ENCODE measurements around the gene FIGLA.
"Not testable (repeated sequence)": the region's sequence is repeated elsewhere in the genome, so short reads cannot be mapped to it uniquely, and the experiment has no call there.

The FIGLA gene

DNA sequence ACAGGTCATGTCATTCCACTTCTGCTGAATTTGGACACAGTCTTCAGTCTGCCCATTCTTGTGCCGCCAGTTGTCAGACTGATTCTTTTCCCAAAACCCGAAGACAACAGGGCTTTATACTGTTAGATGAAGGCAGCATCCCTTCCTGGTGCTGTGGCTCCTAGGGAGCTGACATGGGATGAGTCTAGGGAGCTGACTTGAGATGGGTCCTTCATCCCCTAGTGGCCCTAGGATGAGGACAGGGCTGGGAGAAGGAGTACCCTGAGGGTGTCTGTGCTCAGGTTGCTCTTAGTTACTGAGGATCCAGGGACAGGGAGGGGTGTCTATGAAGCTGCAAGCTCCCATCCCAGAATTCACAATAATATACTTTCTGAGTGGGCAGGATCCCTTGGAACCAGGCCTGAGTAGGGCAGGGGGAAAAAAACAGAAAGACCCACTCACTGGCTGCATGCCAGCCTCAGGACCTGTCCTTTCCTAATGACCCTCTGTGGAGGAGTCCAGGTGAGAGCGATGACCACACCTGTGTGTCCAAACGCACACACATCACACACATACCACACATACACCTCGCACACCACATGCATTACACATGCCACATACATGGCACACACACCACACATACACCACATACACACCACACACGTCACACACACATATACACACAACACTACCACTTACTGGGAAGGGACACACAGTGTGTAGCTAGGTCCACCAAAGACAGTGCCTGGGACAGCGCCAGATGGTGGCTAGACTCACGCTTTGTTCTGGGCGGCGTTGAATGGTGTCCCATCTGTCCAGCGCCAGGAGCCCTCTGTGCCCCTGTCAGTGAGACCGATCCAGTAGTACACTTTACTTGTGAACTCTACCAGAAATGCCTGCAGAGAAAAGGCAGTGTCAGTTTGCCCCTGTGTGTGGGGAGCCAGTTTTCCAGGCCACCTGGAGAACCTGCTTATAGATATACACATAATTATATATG lies 18.8 kb upstream of the FIGLA start:
- DNase-seq (ENCODE audit: low read depth), result no peak

DNA sequence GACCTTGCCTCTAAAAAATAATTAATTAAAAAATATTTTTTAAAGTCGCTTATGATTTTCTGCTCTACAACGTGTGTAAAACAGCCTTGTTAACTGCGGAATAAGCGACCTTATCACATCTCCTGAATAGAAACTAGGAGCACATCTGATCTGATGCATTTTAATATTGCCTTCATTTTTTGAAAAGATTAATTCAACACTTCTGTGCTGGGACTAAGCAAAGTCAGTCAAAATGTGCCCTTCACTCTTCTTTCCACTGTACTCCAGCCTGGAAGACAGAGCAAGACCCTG lies 17.3 kb upstream of the FIGLA start:
- DNase-seq (ENCODE audit: low read depth), result no peak

GRCh38 chr2:70807102-70807827 lies 16.8 kb upstream of the FIGLA start:
- DNase-seq (ENCODE audit: low read depth), result no peak

GRCh38 chr2:70806620-70807019 lies 16.2 kb upstream of the FIGLA start:
- no peak for DNase-seq (ENCODE audit: low read depth)

DNA sequence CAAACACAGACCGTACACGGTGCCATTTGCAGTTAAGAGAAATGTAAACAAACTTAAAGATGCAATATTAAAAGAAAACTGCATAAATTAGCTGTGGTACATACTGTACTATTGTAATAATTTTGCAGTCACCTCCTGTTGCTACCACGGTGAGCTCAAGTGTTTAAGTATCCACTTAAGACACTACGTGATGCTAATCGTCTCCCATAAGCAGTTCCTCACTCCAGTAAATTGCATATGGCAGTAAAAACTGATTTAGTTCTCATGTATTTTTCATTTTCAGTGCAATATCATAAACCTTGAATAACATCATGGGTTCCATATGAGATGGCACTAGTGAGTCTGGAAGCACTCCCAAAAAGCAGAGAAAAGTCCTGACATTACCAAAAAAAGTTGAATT lies 15.6 kb upstream of the FIGLA start:
- DNase-seq (ENCODE audit: low read depth), result no peak

GRCh38 chr2:70801607-70802263 lies 11.3 kb upstream of the FIGLA start:
- DNase-seq (ENCODE audit: low read depth), result no peak

GRCh38 chr2:70799706-70800105 lies 9.3 kb upstream of the FIGLA start:
- DNase-seq (ENCODE audit: low read depth), result no peak

DNA sequence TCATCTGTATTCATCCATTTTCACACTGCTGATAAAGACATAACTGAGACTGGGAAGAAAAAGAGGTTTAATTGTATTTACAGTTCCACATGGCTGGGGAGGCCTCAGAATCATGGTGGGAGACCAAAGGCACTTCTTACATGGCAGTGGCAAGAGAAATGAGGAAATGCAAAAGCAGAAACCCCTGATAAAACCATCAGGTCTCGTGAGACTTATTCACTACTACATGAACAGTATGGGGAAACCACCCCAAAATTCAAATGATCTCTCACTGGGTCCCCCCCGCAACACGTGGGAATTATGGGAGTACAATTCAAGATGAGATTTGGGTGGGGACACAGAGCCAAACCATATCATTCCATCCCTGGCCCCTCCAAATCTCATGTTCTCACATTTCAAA lies 7.6 kb upstream of the FIGLA start:
- DNase-seq (ENCODE audit: low read depth), result not testable (repeated sequence)

DNA sequence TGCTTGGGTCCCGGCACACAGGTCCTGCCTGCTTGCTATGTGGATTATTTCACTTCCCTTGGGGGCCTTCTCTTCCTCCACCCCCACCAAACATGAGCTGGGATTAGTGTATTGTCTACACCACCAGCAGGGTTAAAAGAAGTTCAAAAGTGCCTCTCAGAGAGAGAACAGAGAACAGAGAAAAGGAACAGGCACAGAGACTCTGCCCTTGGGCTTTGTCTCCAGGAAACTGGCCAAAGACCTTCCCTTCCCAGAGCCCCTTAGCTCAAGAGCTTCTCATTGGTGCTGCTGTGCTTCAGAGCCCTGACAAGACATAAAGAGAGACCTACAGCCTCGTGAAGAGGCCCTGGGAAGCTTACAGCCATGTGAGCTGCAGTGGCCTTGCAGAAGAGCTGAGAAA lies 7.1 kb upstream of the FIGLA start:
- no peak for DNase-seq (ENCODE audit: low read depth)

DNA sequence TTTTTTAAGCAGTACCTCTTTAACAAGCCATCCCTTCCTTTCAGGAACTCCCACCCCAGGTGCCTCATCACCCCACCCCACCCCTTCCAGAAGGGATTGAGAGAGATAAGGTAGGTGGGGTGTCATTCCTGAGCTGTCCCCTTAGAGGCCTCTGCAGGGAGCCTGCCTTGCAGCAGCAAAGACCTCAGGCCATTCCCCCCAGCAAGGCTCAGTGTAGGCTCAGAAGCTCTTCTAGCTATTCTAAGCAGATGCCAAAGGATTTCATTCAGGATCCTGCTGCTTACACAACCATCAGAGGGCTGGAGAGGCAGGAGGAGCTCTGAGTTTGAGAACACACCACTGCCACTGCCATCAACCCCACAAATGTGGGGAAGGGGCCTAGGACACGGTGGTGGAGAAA lies 5.8 kb upstream of the FIGLA start:
- no peak for DNase-seq (ENCODE audit: low read depth)

- no peak for DNase-seq (ENCODE audit: low read depth)
Measured at GRCh38 chr2:70795164-70795995, 4.9 kb upstream of the FIGLA start.

DNA sequence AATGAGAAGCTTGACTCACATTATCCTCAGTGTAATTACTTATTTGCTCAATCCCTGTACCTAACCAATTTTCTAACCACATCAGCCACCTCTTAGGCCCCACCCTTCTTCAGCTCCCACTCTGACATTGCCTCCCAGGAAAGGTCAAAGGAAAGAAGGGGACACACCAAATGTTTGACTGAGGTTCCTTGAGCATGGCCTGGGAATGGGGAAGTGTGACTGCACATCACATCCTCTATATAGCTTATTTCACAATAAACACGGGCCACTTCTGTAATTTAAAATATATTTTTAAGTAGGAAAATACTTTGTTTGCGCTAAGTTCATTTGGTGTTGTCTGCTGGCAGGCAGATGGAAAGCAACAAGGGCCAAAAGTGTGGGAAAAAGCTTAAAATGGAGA lies 3.0 kb upstream of the FIGLA start:
- DNase-seq (ENCODE audit: low read depth), result no peak

DNA sequence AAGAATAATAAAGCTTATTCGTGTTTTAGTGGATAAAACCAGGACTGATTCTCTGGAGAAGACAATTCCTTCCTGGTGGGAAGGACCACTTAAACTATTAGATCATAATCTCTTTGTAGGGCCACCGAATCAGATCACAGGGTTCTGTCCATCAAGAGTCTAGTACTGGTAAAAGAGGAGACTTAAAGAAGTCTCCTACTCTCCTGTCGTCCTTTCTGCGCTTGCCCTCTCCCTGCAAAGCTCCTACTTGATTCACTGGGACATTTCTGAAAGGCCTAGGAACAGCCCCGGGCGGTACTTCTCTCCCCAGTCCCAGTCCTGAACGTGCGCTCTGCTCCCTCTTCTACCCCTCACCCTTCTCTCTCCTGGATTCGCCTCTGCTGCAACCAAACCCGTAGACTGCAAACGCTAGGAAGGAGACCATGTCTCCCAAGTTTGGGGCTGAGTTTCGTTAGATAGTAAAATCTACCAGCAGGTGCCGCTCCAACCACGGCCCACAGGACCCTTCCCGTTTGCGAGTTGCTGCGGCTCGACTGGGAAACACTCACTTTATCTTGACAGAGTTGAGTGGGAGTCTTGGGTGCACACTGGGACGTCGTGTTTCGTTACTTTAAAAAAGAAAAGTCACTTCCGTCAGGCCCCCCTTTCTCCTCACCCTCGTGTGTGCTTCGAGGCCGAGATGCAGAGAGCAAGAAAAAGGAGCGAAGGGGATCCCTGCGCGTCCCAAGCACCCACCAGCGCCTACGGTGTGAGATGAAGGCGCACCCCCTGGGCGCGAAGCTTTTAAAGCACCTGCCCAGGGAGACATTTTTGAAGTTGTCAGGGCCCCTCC lies 923 bp downstream of the FIGLA start:
- DNase-seq (ENCODE audit: low read depth), result peak; percentile 34

GRCh38 chr2:70785137-70785911 lies 5.1 kb downstream of the FIGLA start:
- DNase-seq (ENCODE audit: low read depth), result no peak

GRCh38 chr2:70784320-70784719 lies 6.1 kb downstream of the FIGLA start:
- DNase-seq (ENCODE audit: low read depth), result no peak

DNA sequence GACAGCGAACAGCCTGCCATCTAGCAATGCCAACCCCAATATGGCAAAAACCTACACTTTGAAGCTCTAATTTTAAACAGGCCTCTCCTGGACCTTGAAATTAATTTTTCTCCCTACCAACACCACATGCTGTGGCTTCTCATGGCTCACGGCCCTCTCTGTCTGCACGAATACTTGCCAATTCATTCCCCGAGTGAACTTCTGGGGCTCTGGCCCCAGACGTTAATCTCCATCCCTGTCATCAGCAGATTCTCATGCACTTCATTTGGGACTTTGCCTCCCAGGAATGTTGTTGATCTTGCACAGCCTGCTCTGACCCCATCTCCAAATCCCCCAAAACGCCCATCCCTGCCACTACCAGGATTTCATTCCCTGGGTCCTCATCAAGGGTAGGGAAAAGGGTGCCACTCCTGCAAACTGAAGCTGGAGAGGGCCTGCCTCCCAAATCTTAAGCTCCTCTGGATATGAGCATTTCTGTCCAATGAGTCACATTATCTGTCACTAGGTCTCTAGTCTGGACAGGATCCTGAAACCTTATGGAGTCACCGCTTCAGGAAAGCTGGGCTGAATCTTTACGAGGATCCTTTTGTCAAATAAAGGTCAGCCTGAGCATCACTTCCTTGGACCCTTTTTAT lies 10.4 kb downstream of the FIGLA start:
- no peak for DNase-seq (ENCODE audit: low read depth)

DNA sequence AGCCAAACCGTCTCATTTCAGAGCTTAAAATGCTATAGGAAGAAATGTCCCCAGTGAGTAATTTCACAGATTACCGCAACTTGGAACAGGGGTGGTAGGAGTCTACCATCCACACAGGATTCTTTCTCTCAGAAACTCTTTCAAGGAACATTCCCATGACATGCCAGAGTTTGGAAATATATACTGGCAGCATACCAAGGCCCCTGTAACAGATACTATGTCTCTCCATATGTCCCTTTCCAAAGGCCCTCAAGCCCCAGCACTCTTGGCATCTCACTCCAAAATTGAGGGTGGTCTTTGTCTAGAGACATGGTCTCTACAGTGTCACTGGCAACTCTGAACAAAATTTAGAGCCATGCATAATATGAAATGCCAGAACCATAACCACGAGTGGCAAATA lies 11.0 kb downstream of the FIGLA start:
- no peak for DNase-seq (ENCODE audit: low read depth)

- DNase-seq (ENCODE audit: low read depth), result no peak
Measured at GRCh38 chr2:70778676-70779075, 11.8 kb downstream of the FIGLA start.

DNA sequence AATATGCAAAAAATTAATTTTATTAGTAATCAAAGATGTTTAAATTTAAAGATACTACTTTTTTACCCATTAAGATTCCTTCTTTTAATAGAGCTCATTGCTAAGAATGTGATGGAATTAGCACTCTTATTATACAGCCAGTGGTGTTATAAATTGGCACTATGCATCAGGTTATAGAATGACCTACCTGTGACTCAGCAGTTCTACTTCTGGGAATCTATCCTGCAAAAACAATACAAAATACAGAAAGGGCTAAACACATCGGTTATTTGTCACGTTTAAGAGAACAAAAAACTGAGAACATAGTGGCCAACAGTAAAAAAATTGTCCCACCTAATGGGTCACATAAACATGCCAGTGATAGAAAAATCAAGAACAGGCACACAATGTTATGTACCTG lies 13.0 kb downstream of the FIGLA start:
- DNase-seq (ENCODE audit: low read depth), result no peak

DNA sequence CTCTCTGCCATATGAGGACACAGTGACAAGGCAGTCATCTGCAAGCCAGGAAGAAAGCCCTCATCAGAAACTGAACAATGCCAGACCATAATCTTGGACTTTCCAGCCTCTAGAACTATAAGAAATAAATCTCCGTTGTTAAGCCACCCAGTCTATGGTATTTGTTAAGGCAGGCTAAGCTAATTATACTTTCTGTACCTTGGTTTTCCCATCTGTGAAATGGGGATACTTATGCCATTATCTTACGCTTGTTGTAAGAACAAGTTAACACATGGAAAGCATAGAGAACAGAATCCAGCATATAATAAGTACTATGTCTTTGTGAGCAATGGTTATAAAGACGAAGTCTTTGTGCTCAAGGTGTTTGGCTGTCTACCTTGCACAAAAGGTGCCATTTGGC lies 14.2 kb downstream of the FIGLA start:
- no peak for DNase-seq (ENCODE audit: low read depth)

All from fibroblast of gingiva (primary cell).